ENCODE results near the gene WWOX.

Gene WWOX

DNA sequence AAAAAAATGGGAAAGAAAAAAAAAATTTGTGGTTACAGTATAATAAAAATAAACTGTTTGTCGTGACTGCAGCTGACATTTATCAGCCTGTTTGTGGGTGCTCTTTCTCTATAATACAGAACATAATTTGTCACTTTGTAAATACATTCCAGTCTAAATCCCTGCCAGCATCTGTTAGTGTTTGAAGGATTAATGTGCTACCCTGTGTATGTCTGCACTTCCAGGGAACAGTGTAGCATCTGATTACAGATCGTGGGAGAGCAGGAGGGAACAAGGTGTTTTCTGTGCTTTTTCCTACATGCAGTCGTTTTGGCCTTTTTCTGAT is 265.1 kb downstream of the WWOX start:
- no peak for TF ChIP-seq CTCF (IDR thresholded peaks at IDR 0.05; ENCODE audit: control extremely low read depth, extremely low read depth, low read depth, missing control alignments)
- ChIA-PET CTCF (no interaction called here), POLR2A (no interaction called here)
- DNase-seq (ENCODE audit: extremely low spot score): no peak

DNA sequence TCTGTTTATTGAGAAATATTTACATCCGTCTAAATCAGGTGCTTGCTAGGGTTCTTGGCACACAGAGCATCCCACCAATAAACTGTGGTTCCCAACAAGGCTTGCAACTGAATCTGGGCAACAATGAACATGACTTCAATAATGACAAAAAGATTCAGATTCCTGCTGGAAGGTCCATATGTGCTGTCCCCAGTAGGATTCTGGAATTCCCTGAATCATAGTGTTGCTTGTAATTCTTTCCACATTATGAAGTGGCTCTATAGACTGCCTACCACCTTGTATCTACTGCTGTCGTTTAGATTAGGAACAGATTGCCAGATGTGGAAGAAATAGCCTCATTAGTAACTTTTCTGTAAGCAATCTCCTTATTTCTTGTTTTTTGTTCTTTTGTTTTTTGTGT is 265.9 kb downstream of the WWOX start:
- no peak for DNase-seq (ENCODE audit: extremely low spot score)
- TF ChIP-seq CTCF (IDR thresholded peaks at IDR 0.05; ENCODE audit: control extremely low read depth, extremely low read depth, low read depth, missing control alignments): no peak
- ChIA-PET POLR2A (no interaction called here), CTCF (interaction anchor here (1.5 kb wide), 1 partner anchor 18 kb away, joined by 4 read pairs; no protein-coding TSS in a partner anchor)

DNA sequence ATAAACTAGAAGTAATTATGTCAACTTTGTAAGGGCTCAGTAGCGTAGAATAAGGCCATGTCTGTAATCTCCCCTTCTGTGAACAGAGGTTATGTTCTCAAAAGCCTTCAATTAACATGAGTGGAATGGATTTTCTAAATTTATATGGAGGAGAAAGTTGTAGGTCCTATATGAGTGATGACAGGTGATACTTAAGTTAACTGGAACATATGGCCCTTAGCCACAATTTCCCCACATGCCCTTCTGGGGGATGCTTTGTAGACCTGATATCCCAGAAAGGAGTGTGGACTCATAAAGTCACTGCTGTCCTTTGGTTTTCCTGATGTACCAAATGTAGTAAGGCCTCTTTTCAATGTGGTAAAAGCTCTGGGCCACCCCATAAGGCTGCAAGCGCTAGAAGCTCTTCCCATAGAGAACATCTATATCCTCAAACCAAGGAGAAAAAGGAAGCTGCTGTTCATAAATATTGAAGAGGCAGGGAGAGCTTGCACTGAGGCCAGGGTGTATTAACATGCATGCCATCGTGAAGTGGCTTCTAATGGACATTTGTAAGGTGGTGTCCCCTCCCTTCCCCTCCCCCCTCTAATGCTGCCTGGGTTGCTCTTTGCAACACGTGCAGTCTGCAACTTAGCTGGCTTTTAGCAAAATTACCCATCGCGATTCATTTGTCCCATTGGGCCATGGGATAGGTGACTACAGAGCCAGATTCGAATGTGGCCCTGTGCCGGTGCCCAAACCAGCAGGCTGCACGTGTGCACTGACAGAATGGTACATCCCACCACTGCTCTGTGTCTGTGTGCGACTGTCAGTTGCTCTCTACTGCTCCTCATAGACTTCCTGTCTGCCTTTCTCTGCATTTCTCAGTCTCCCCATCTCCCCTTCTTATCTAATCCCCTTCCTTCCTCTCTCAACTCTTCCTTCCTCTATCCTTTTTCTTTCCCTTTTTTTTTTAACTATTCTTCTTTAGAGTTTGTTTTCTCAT is 269.0 kb downstream of the WWOX start:
- CTCF ChIA-PET: interaction anchor here (1.0 kb wide), 1 partner anchor 9 kb away, joined by 3 read pairs; no protein-coding TSS in a partner anchor

GRCh38 chr16:78372277-78372676 is 272.8 kb downstream of the WWOX start:
- no peak for DNase-seq (ENCODE audit: extremely low spot score)
- CTCF ChIA-PET: no interaction called here
- POLR2A ChIA-PET: no interaction called here
- TF ChIP-seq CTCF (IDR thresholded peaks at IDR 0.05; ENCODE audit: control extremely low read depth, extremely low read depth, low read depth, missing control alignments): no peak

More for the DNA sequence above, 269.0 kb downstream of the WWOX start:
- TF ChIP-seq CTCF (IDR thresholded peaks at IDR 0.05; ENCODE audit: control extremely low read depth, extremely low read depth, low read depth, missing control alignments): no peak
- DNase-seq (ENCODE audit: extremely low spot score): no peak
- POLR2A ChIA-PET: no interaction called here

DNA sequence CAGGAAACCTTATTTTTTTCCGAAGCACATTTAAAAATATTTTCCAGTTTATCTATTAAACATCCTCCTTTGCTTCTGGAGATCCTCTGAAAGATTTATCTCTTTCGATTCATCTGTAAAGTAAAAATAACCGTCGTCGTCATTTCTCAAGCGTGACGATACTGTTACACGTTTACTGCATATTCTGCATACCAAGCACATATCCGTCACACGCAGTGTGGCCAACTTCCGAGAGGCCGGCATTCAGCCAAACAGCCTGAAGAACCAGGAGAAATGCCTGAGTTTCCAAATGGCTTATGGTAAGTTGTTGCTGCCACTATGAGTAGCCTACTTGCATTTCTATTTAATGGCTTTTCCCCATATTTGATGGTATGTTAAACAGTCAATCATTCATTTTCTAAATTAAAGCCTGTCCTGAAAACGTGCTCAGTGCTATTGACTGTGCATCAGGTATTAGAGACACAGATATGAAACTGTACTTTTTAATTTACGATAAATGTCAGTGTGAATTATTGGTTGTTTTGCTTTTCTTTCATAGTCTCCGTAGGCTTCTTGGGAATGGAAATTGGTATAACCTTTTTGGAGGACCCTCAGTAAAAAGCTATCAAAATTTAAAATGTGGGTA is 275.7 kb downstream of the WWOX start:
- POLR2A ChIA-PET: no interaction called here
- TF ChIP-seq CTCF (IDR thresholded peaks at IDR 0.05; ENCODE audit: control extremely low read depth, extremely low read depth, low read depth, missing control alignments): no peak
- DNase-seq (ENCODE audit: extremely low spot score): no peak
- CTCF ChIA-PET: no interaction called here

GRCh38 chr16:78376452-78376851 is 277.0 kb downstream of the WWOX start:
- POLR2A ChIA-PET: no interaction called here
- no peak for TF ChIP-seq CTCF (IDR thresholded peaks at IDR 0.05; ENCODE audit: control extremely low read depth, extremely low read depth, low read depth, missing control alignments)
- CTCF ChIA-PET: no interaction called here
- no peak for DNase-seq (ENCODE audit: extremely low spot score)
